GM12878 (cell line): ENCODE data around the gene DMKN. TPM values are rescaled to one million over a fixed set of nuclear protein-coding genes. Genes with fewer than 3 reads are reported as not detected.

Experiments used
- ATAC-seq: fragments of 200-7000 bp; cut with Tn5 transposase; 3 replicates; pipeline ENCODE4 v1.9.1; 2020; ENCODE audit warnings: mild to moderate bottlenecking, moderate library complexity
- BruUV-seq: library from RNA; stranded (reverse); fragments of 400-500 nt; replicated peaks from 2 replicates; lab custom pipeline; 2021; lab: Mats Ljungman, UMichigan
- CTCF ChIA-PET: fragments of 300-600 bp; sonication (Branson Sonifier 250); formaldehyde crosslinking; extraction: SDS; loops from one replicate; lab custom pipeline; 2021; ENCODE audit warnings: inconsistent platforms; lab: Yijun Ruan, JAX
- POLR2A ChIA-PET: fragments of 350-600 bp; formaldehyde crosslinking; extraction: SDS; loops from one replicate; lab custom pipeline; 2021; ENCODE audit warnings: inconsistent platforms; lab: Charles Lee
- RAD21 ChIA-PET: fragments of 300-600 bp; sonication (Branson Sonifier 250); formaldehyde crosslinking; loops from one replicate; lab custom pipeline; 2023; ENCODE audit warnings: antibody characterized with exemption; ENCODE audit not compliant: unreplicated experiment; lab: Charles Lee
- SMC1A ChIA-PET: fragments of 300-600 bp; sonication (Branson Sonifier 250); formaldehyde crosslinking; loops from one replicate; lab custom pipeline; 2023; ENCODE audit not compliant: unreplicated experiment, uncharacterized antibody; lab: Charles Lee
- DNase-seq: peaks from one replicate; pipeline ENCODE4 v3.0.0-alpha.2; 2011; ENCODE audit warnings: low read depth, low spot score
- FAIRE-seq: peaks from 3 replicates; lab custom pipeline; 2011; peaks lifted over from hg19 to GRCh38; lab: Jason Lieb, UNC
- H2AFZ ChIP-seq: 2 replicates; pipeline ENCODE4 v1.6.0; 2011; ENCODE audit warnings: low read depth, low read length, control low read depth; ENCODE audit not compliant: control insufficient read depth
- H3K27ac ChIP-seq: 2 replicates; pipeline ENCODE4 v1.5.1; 2011; ENCODE audit warnings: control low read depth; ENCODE audit not compliant: control insufficient read depth, insufficient read depth
- H3K27me3 ChIP-seq, 2 experiments: replicated peaks in 1 of 2; 2 replicates each; pipeline versions ENCODE4 v1.6.0 to v1.6.1; 2011; ENCODE audit warnings: low read length in 1 of 2; ENCODE audit not compliant: control insufficient read depth in 2 of 2, insufficient read depth in 2 of 2
- H3K36me3 ChIP-seq, 2 experiments: 2 replicates each; pipeline ENCODE4 v1.5.1; 2011; ENCODE audit warnings: low read length in 1 of 2; ENCODE audit not compliant: control insufficient read depth in 2 of 2, insufficient read depth in 2 of 2
- H3K4me1 ChIP-seq: 2 replicates; pipeline ENCODE4 v1.6.1; 2011; ENCODE audit warnings: mild to moderate bottlenecking, low read length, moderate library complexity, mixed read lengths; ENCODE audit not compliant: control insufficient read depth, insufficient read depth
- H3K4me2 ChIP-seq: 2 replicates; pipeline ENCODE4 v1.6.0; 2011; ENCODE audit warnings: control low read depth; ENCODE audit not compliant: control insufficient read depth, insufficient read depth
- H3K4me3 ChIP-seq: fragments of 200-600 bp; sonication (generic); 2 replicates; pipeline ENCODE4 v1.5.1; 2016
- H3K79me2 ChIP-seq: 2 replicates; pipeline ENCODE4 v1.6.0; 2011; ENCODE audit warnings: low read length; ENCODE audit not compliant: control insufficient read depth, insufficient read depth
- H3K9ac ChIP-seq: 2 replicates; pipeline ENCODE4 v1.8.0; 2011; ENCODE audit warnings: low read length, control low read depth, mixed read lengths; ENCODE audit not compliant: control insufficient read depth, insufficient read depth
- H3K9me3 ChIP-seq: replicated peaks from 3 replicates; pipeline ENCODE4 v1.5.1; 2011; ENCODE audit warnings: mild to moderate bottlenecking, low read length; ENCODE audit not compliant: control insufficient read depth, insufficient read depth
- H4K20me1 ChIP-seq: 2 replicates; pipeline ENCODE4 v1.6.0; 2011; ENCODE audit not compliant: control insufficient read depth, insufficient read depth
- BRCA1 ChIP-seq: IDR thresholded peaks from 2 replicates; pipeline ENCODE4 v1.6.1; 2011; ENCODE audit warnings: low read depth, low read length, improper control_type of control experiment
- KAT2A ChIP-seq: conservative IDR thresholded peaks from 2 replicates; pipeline ENCODE4 v1.6.1; 2011; ENCODE audit warnings: low read depth, low read length; ENCODE audit not compliant: control insufficient read depth
- NFYB ChIP-seq: IDR thresholded peaks from 2 replicates; pipeline ENCODE4 v1.6.1; 2011; ENCODE audit warnings: low read depth, mild to moderate bottlenecking, low read length, improper control_type of control experiment, moderate library complexity; ENCODE audit not compliant: insufficient read depth
- NR2F1 ChIP-seq: fragments of 450-650 bp; conservative IDR thresholded peaks from 2 replicates; pipeline ENCODE4 v1.6.1; 2017; ENCODE audit warnings: mild to moderate bottlenecking
- POLR2AphosphoS2 ChIP-seq: IDR thresholded peaks from 2 replicates; pipeline ENCODE4 v1.6.1; 2011; ENCODE audit warnings: low read depth, mild to moderate bottlenecking, low read length, improper control_type of control experiment, moderate library complexity
- RAD21 ChIP-seq: IDR thresholded peaks from 2 replicates; pipeline ENCODE4 v1.6.1; 2011; ENCODE audit warnings: mild to moderate bottlenecking, low read depth, low read length, moderate library complexity; ENCODE audit not compliant: insufficient read depth
- RBBP5 ChIP-seq: fragments of 200-600 bp; sonication (generic); conservative IDR thresholded peaks from 2 replicates; pipeline ENCODE4 v1.6.1; 2016
- SMAD1 ChIP-seq: fragments of 450-650 bp; IDR thresholded peaks from 2 replicates; pipeline ENCODE4 v1.6.1; 2018; ENCODE audit warnings: mild to moderate bottlenecking, low read depth; ENCODE audit not compliant: partially characterized antibody
- SPI1 ChIP-seq: IDR thresholded peaks from 2 replicates; pipeline ENCODE4 v1.6.1; 2011; ENCODE audit warnings: low read depth, mild to moderate bottlenecking, low read length, moderate library complexity, borderline replicate concordance; ENCODE audit not compliant: insufficient read depth
- STAT3 ChIP-seq: IDR thresholded peaks from 2 replicates; pipeline ENCODE4 v1.6.1; 2011; ENCODE audit warnings: low read depth, low read length, improper control_type of control experiment
- ZSCAN29 ChIP-seq: fragments of 450-650 bp; IDR thresholded peaks from 2 replicates; pipeline ENCODE4 v1.6.1; 2017; ENCODE audit warnings: mild to moderate bottlenecking, moderate library complexity
- WGBS: methylation state at CpG from one replicate; pipeline ENCODE4 v1.1.6; 2016; ENCODE audit warnings: low lambda C conversion rate; ENCODE audit not compliant: insufficient replicate concordance, insufficient coverage; ENCODE audit errors: missing lambda C conversion rate; 5-methylcytosine and 5-hydroxymethylcytosine counted together
- in situ Hi-C: fragments of 300-500 bp; cut with MboI; formaldehyde crosslinking; loops from 9 replicates; pipeline ENCODE4 v1.14.3; 2018; ENCODE audit warnings: mixed read lengths
- intact Hi-C: fragments of 100-400 bp; cut with micrococcal nuclease; formaldehyde crosslinking; loops from one replicate; pipeline ENCODE4 v1.14.2; 2022; ENCODE audit not compliant: unreplicated experiment
- polyA plus RNA-seq, 11 experiments: library from polyadenylated mRNA; depleted of rRNA in 4 of 11; unstranded in 6 of 11; stranded (reverse) in 5 of 11; fragments of >200 nt; fragmentation: Nextera tagmentation in 4 of 11; fragmentation: Illumina TruSeq in 1 of 11; extraction: Ambion mirVana in 4 of 11; extraction: Trizol in 1 of 11; gene quantifications; 1 replicate in 1 of 11; 2 replicates in 10 of 11; pipeline versions ENCODE4 v1.2.1 to v1.2.3, GENCODE V29; 2011 to 2016; ENCODE audit warnings: inconsistent platforms in 2 of 11, missing spikeins in 2 of 11, low read depth in 1 of 11
- total RNA-seq, 4 experiments: library from RNA; depleted of rRNA in 3 of 4; stranded (reverse); fragments of >200 nt in 3 of 4; fragmentation: Illumina TruSeq in 1 of 4; extraction: Trizol in 1 of 4; gene quantifications; 2 replicates each; pipeline versions ENCODE4 v1.2.1 to v1.2.3, GENCODE V29; 2013 to 2021
- TF ChIP-seq, protein P1 (sequence below): IDR thresholded peaks from 2 replicates; pipeline ENCODE4 v1.6.1; 2012; ENCODE audit warnings: low read depth, low read length, improper control_type of control experiment
- TF ChIP-seq, protein P2 (sequence below): fragments of 450-650 bp; IDR thresholded peaks from 2 replicates; pipeline ENCODE4 v1.6.1; 2017; ENCODE audit warnings: mild to moderate bottlenecking
- TF ChIP-seq, protein P3 (sequence below): fragments of 450-650 bp; IDR thresholded peaks from 2 replicates; pipeline ENCODE4 v1.6.1; 2017; ENCODE audit warnings: borderline replicate concordance
- TF ChIP-seq, protein P4 (sequence below): IDR thresholded peaks from 2 replicates; pipeline ENCODE4 v1.6.1; 2011; ENCODE audit warnings: low read depth, mild to moderate bottlenecking, low read length, moderate library complexity, borderline replicate concordance; ENCODE audit errors: extremely low read depth

The DMKN gene
- total and polyA plus RNA-seq, 10 of the 15 experiments (the other 5 are each of a cell fraction or from before 2014, with no cell fraction given), result 36.4 to 114 (median 58.6) TPM

DNA sequence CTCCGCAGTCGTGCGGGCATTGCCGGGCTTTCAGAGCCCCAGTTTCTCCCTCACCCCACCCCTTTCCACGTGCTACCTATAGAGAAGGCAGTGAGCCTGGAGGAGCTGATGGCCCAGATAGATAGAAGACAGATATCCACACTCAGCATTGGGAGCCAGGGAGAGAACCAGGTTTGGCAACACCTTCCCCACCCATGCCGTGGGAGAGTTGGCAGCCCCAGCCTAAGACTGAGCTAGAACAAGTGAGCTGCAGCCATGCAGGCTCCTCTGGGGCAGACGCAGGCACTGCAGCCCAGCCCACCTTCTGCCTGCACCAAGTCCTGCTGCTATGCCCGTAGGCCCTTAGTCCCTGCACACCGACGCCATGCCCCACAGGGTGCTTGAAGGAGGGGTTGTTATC is 12.8 kb downstream of the DMKN start (continued):
- no peak for TF ChIP-seq SPI1
- TF ChIP-seq RAD21, result no peak
- TF ChIP-seq POLR2AphosphoS2, result no peak
- TF ChIP-seq, protein P1, sequence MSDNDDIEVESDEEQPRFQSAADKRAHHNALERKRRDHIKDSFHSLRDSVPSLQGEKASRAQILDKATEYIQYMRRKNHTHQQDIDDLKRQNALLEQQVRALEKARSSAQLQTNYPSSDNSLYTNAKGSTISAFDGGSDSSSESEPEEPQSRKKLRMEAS, result no peak
- no peak for TF ChIP-seq NFYB
- TF ChIP-seq KAT2A, result no peak
- TF ChIP-seq, protein P2, sequence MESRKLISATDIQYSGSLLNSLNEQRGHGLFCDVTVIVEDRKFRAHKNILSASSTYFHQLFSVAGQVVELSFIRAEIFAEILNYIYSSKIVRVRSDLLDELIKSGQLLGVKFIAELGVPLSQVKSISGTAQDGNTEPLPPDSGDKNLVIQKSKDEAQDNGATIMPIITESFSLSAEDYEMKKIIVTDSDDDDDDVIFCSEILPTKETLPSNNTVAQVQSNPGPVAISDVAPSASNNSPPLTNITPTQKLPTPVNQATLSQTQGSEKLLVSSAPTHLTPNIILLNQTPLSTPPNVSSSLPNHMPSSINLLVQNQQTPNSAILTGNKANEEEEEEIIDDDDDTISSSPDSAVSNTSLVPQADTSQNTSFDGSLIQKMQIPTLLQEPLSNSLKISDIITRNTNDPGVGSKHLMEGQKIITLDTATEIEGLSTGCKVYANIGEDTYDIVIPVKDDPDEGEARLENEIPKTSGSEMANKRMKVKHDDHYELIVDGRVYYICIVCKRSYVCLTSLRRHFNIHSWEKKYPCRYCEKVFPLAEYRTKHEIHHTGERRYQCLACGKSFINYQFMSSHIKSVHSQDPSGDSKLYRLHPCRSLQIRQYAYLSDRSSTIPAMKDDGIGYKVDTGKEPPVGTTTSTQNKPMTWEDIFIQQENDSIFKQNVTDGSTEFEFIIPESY, result no peak
- no peak for TF ChIP-seq RBBP5
- TF ChIP-seq NR2F1, result no peak

DNA sequence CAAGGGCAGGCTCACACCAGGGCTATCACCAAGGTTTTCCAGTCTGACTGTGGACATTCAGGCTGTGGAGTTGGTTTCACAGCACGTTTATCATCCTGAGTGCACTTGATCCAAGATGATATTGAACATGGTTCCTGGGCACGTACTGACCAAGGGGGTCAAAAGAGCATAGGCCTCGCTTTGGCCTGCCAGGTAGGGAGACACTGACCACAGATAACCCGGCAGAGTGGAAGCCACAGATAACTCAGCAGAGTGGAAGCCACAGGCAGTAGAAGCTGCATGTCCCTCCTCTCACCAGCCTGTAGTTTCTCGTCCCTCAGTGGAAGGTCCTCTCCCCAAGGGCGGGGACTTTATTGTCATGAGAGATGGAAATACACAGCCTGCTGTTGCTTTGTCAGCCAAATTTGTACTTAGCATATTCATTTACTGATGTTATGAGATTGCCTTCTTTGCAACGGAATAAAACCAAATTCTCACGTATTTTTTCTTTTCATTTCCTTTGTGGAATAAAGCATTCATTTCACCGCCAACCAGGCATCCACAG is 14.4 kb downstream of the DMKN start:
- FAIRE-seq (no peak), DNase-seq (no peak)
- 28% methylated on average over 9 of the region's 9 CpGs for WGBS
- SMC1A ChIA-PET, result no interaction called here
- RAD21 ChIA-PET, result no interaction called here
- Histone ChIP-seq H4K20me1 (no peaks in the 10 kb centered on the region), H2AFZ (no peak overlapping the region), H3K36me3 (no peaks in the 10 kb centered on the region)
- CTCF ChIA-PET, result no interaction called here
- BruUV-seq, result no TSS peak
- TF ChIP-seq ZSCAN29 (no peak), BRCA1 (no peak), SPI1 (no peak), STAT3 (no peak), SMAD1 (no peak), NFYB (no peak)
- TF ChIP-seq, protein P3, sequence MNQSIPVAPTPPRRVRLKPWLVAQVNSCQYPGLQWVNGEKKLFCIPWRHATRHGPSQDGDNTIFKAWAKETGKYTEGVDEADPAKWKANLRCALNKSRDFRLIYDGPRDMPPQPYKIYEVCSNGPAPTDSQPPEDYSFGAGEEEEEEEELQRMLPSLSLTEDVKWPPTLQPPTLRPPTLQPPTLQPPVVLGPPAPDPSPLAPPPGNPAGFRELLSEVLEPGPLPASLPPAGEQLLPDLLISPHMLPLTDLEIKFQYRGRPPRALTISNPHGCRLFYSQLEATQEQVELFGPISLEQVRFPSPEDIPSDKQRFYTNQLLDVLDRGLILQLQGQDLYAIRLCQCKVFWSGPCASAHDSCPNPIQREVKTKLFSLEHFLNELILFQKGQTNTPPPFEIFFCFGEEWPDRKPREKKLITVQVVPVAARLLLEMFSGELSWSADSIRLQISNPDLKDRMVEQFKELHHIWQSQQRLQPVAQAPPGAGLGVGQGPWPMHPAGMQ, result no peak
- TF ChIP-seq, protein P4, sequence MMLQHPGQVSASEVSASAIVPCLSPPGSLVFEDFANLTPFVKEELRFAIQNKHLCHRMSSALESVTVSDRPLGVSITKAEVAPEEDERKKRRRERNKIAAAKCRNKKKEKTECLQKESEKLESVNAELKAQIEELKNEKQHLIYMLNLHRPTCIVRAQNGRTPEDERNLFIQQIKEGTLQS, result no peak
- TF ChIP-seq, all 136 proteins: peak for 0
- Histone ChIP-seq H3K4me1 (peaks cover 13% of the 10 kb centered on the region), H3K9ac (no peak overlapping the region), H3K9me3 (no peaks in the 10 kb centered on the region), H3K4me2 (no peak overlapping the region), H3K79me2 (no peaks in the 10 kb centered on the region), H3K4me3 (no peak overlapping the region), H3K27me3 (no peaks in the 10 kb centered on the region), H3K27ac (no peak overlapping the region)
- in situ Hi-C loops, result no loop called here
- POLR2A ChIA-PET, result no interaction called here
- intact Hi-C loops, result loop anchor here (10.0 kb wide), 1 partner anchor 234 kb away; the partner anchor contains the start of gene USF2
- no peak for ATAC-seq
